ENCODE data around the gene A1BG.

The A1BG gene

GRCh38 chr19:58346961-58347929, 6.0 kb downstream of the A1BG start:
- Histone ChIP-seq H3K4ac (ENCODE audit: low read length) (no peak overlapping the region), H3K27me3 (ENCODE audit: control insufficient read depth in 3 of 3, insufficient read depth in 3 of 3, low read depth in 1 of 3, low read length in 3 of 3) (peaks cover 4 to 12% (median 10%) of the 10 kb centered on the region in 3 experiments), H2AFZ (ENCODE audit: low read length) (peak overlapping the region; percentile 100), H2BK12ac (ENCODE audit: low read length) (peak overlapping the region; percentile 58), H4K8ac (ENCODE audit: low read depth, low read length) (peak overlapping the region; percentile 65), H2BK15ac (ENCODE audit: low read length) (peak overlapping the region; percentile 37), H3K4me2 (ENCODE audit: insufficient read depth, low read length, poor library complexity, severe bottlenecking) (peak overlapping the region; percentile 100), H2BK120ac (ENCODE audit: low read depth, low read length) (no peak overlapping the region), H3K14ac (ENCODE audit: low read length) (peak overlapping the region; percentile 89), H2AK5ac (ENCODE audit: low read depth, low read length) (peak overlapping the region; percentile 81), H2BK5ac (ENCODE audit: low read length) (peak overlapping the region; percentile 66), H3K4me1 (ENCODE audit: control insufficient read depth in 2 of 2, insufficient read depth in 1 of 2, low read depth in 1 of 2, low read length in 2 of 2) (peaks cover 0 to 3% of the 10 kb centered on the region in 2 donors), H3K18ac (ENCODE audit: low read length) (peak overlapping the region; percentile 94), H3K9ac (ENCODE audit: low read depth, low read length, poor library complexity) (peak overlapping the region; percentile 97), H3K9me3 (replicated peaks in 1 of 2; ENCODE audit: control insufficient read depth in 2 of 2, insufficient read depth in 1 of 2, low read depth in 1 of 2, low read length in 2 of 2) (no peaks in the 10 kb centered on the region), H4K91ac (ENCODE audit: low read depth, low read length, poor library complexity) (no peak overlapping the region), H3K27ac (replicated peaks; ENCODE audit: low read length) (no peak overlapping the region), H3K79me1 (ENCODE audit: low read depth, low read length) (peaks cover 3% of the 10 kb centered on the region), H3K23ac (ENCODE audit: low read depth, low read length, poor library complexity) (peak overlapping the region; percentile 96), H3K4me3 (ENCODE audit: low read length in 2 of 2) (peak overlapping the region; percentile 53 to 97), H3K36me3 (replicated peaks in 1 of 2; ENCODE audit: control insufficient read depth in 2 of 2, insufficient read depth in 2 of 2, low read length in 2 of 2) (no peaks in the 10 kb centered on the region)
- peak; percentile 73 for DNase-seq (ENCODE audit: low spot score)
- no CpG with 5 or more reads among the region's 82 CpGs for WGBS, 2 donors (ENCODE audit: extremely low coverage in 2 of 2, insufficient read length in 2 of 2, insufficient replicate concordance in 1 of 2)

- H3K9me3 ChIP-seq (replicated peaks in 1 of 2; ENCODE audit: control insufficient read depth in 2 of 2, insufficient read depth in 1 of 2, low read depth in 1 of 2, low read length in 2 of 2): peaks cover 0 to 2% of the 10 kb centered on the region in 2 donors
- no CpG with 5 or more reads among the region's 5 CpGs for WGBS, 2 donors (ENCODE audit: extremely low coverage in 2 of 2, insufficient read length in 2 of 2, insufficient replicate concordance in 1 of 2)
Observed at GRCh38 chr19:58345558-58345957, 7.7 kb downstream of the A1BG start.

DNA sequence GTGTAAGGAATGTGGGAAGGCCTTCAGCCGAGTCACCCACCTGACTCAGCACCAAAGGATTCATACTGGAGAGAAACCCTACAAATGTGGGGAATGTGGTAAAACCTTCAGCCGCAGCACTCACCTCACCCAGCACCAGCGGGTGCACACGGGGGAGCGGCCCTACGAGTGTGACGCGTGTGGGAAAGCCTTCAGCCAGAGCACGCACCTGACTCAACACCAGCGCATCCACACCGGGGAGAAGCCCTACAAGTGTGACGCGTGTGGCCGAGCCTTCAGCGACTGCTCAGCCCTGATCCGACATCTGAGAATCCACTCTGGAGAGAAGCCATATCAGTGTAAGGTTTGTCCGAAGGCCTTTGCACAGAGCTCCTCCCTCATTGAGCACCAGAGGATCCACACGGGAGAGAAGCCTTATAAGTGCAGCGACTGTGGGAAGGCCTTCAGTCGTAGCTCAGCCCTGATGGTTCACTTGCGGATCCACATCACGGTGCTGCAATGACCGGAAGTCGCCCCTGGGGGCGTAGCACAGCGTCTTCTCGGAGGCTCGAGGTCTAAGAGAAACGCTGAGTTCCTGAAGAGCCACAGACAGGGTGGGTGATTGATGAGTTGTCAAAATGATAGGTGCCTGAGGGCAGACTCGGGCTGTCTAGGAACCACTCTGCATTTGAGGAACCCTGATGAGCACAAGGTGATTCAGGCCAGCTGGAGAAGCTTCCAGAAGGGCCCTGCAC, 14.3 kb downstream of the A1BG start:
- Histone ChIP-seq H3K4me1 (ENCODE audit: control insufficient read depth in 2 of 2, insufficient read depth in 1 of 2, low read depth in 1 of 2, low read length in 2 of 2) (no peaks in the 10 kb centered on the region), H2BK15ac (ENCODE audit: low read length) (no peak overlapping the region), H2BK12ac (ENCODE audit: low read length) (no peak overlapping the region), H4K8ac (ENCODE audit: low read depth, low read length) (no peak overlapping the region), H3K27me3 (ENCODE audit: control insufficient read depth in 3 of 3, insufficient read depth in 3 of 3, low read depth in 1 of 3, low read length in 3 of 3) (no peaks in the 10 kb centered on the region), H3K9ac (ENCODE audit: low read depth, low read length, poor library complexity) (no peak overlapping the region), H3K4me2 (ENCODE audit: insufficient read depth, low read length, poor library complexity, severe bottlenecking) (no peak overlapping the region), H3K4ac (ENCODE audit: low read length) (no peak overlapping the region), H3K18ac (ENCODE audit: low read length) (no peak overlapping the region), H3K14ac (ENCODE audit: low read length) (no peak overlapping the region), H2AFZ (ENCODE audit: low read length) (no peak overlapping the region), H3K36me3 (replicated peaks in 1 of 2; ENCODE audit: control insufficient read depth in 2 of 2, insufficient read depth in 2 of 2, low read length in 2 of 2) (peaks cover 22 to 66% of the 10 kb centered on the region in 2 donors), H2AK5ac (ENCODE audit: low read depth, low read length) (no peak overlapping the region), H3K4me3 (ENCODE audit: low read length in 2 of 2) (no peak overlapping the region), H3K79me1 (ENCODE audit: low read depth, low read length) (no peaks in the 10 kb centered on the region), H2BK120ac (ENCODE audit: low read depth, low read length) (no peak overlapping the region), H4K91ac (ENCODE audit: low read depth, low read length, poor library complexity) (no peak overlapping the region), H3K23ac (ENCODE audit: low read depth, low read length, poor library complexity) (no peak overlapping the region), H2BK5ac (ENCODE audit: low read length) (no peak overlapping the region), H3K9me3 (replicated peaks in 1 of 2; ENCODE audit: control insufficient read depth in 2 of 2, insufficient read depth in 1 of 2, low read depth in 1 of 2, low read length in 2 of 2) (peaks cover 3 to 7% of the 10 kb centered on the region in 2 donors), H3K27ac (replicated peaks; ENCODE audit: low read length) (no peak overlapping the region)
- WGBS, 2 donors (ENCODE audit: extremely low coverage in 2 of 2, insufficient read length in 2 of 2, insufficient replicate concordance in 1 of 2): no CpG with 5 or more reads among the region's 30 CpGs
- no peak for DNase-seq (ENCODE audit: low spot score)

More at GRCh38 chr19:58345558-58345957, 7.7 kb downstream of the A1BG start:
- Histone ChIP-seq H2BK15ac (ENCODE audit: low read length) (no peak overlapping the region), H4K91ac (ENCODE audit: low read depth, low read length, poor library complexity) (no peak overlapping the region), H2BK12ac (ENCODE audit: low read length) (no peak overlapping the region), H3K79me1 (ENCODE audit: low read depth, low read length) (no peaks in the 10 kb centered on the region), H2AK5ac (ENCODE audit: low read depth, low read length) (no peak overlapping the region), H3K4me3 (ENCODE audit: low read length in 2 of 2) (no peak overlapping the region), H3K4ac (ENCODE audit: low read length) (no peak overlapping the region), H3K27me3 (ENCODE audit: control insufficient read depth in 3 of 3, insufficient read depth in 3 of 3, low read depth in 1 of 3, low read length in 3 of 3) (peaks cover 4 to 12% (median 10%) of the 10 kb centered on the region in 3 experiments), H3K23ac (ENCODE audit: low read depth, low read length, poor library complexity) (no peak overlapping the region), H4K8ac (ENCODE audit: low read depth, low read length) (no peak overlapping the region), H3K18ac (ENCODE audit: low read length) (no peak overlapping the region), H3K4me1 (ENCODE audit: control insufficient read depth in 2 of 2, insufficient read depth in 1 of 2, low read depth in 1 of 2, low read length in 2 of 2) (peaks cover 0 to 3% of the 10 kb centered on the region in 2 donors), H3K36me3 (replicated peaks in 1 of 2; ENCODE audit: control insufficient read depth in 2 of 2, insufficient read depth in 2 of 2, low read length in 2 of 2) (peaks cover 0 to 12% of the 10 kb centered on the region in 2 donors), H2AFZ (ENCODE audit: low read length) (no peak overlapping the region), H2BK120ac (ENCODE audit: low read depth, low read length) (no peak overlapping the region), H3K9ac (ENCODE audit: low read depth, low read length, poor library complexity) (no peak overlapping the region), H3K14ac (ENCODE audit: low read length) (no peak overlapping the region), H2BK5ac (ENCODE audit: low read length) (no peak overlapping the region), H3K4me2 (ENCODE audit: insufficient read depth, low read length, poor library complexity, severe bottlenecking) (no peak overlapping the region), H3K27ac (replicated peaks; ENCODE audit: low read length) (no peak overlapping the region)
- DNase-seq (ENCODE audit: low spot score): no peak

DNA sequence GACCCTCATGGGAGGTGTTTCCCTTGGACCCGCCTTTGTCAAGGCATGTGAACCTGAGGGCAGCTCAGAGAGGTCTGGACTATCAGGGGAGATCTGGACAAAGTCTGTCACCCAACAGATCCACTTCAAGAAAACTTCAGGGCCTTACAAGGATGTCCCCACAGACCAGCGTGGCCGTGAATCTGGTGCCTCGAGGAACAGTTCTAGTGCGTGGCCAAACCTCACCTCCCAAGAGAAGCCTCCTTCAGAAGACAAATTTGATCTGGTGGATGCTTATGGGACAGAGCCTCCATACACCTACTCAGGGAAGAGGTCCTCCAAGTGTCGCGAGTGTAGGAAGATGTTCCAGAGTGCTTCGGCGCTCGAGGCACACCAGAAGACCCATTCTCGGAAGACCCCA, 15.0 kb downstream of the A1BG start:
- H3K18ac ChIP-seq (ENCODE audit: low read length): no peak overlapping the region
- no peaks in the 10 kb centered on the region for H3K79me1 ChIP-seq (ENCODE audit: low read depth, low read length)
- peaks cover 3 to 7% of the 10 kb centered on the region in 2 donors for H3K9me3 ChIP-seq (replicated peaks in 1 of 2; ENCODE audit: control insufficient read depth in 2 of 2, insufficient read depth in 1 of 2, low read depth in 1 of 2, low read length in 2 of 2)
- no peak for DNase-seq (ENCODE audit: low spot score)
- H3K4me3 ChIP-seq (ENCODE audit: low read length in 2 of 2): no peak overlapping the region
- H3K4me1 ChIP-seq (ENCODE audit: control insufficient read depth in 2 of 2, insufficient read depth in 1 of 2, low read depth in 1 of 2, low read length in 2 of 2): no peaks in the 10 kb centered on the region
- WGBS, 2 donors (ENCODE audit: extremely low coverage in 2 of 2, insufficient read length in 2 of 2, insufficient replicate concordance in 1 of 2): no CpG with 5 or more reads among the region's 11 CpGs
- no peak overlapping the region for H3K27ac ChIP-seq (replicated peaks; ENCODE audit: low read length)
- H3K9ac ChIP-seq (ENCODE audit: low read depth, low read length, poor library complexity): no peak overlapping the region
- H2AK5ac ChIP-seq (ENCODE audit: low read depth, low read length): no peak overlapping the region
- H3K23ac ChIP-seq (ENCODE audit: low read depth, low read length, poor library complexity): no peak overlapping the region
- no peak overlapping the region for H2BK120ac ChIP-seq (ENCODE audit: low read depth, low read length)
- no peak overlapping the region for H2AFZ ChIP-seq (ENCODE audit: low read length)
- H2BK15ac ChIP-seq (ENCODE audit: low read length): no peak overlapping the region
- peaks cover 22 to 66% of the 10 kb centered on the region in 2 donors for H3K36me3 ChIP-seq (replicated peaks in 1 of 2; ENCODE audit: control insufficient read depth in 2 of 2, insufficient read depth in 2 of 2, low read length in 2 of 2)
- H3K27me3 ChIP-seq (ENCODE audit: control insufficient read depth in 3 of 3, insufficient read depth in 3 of 3, low read depth in 1 of 3, low read length in 3 of 3): no peaks in the 10 kb centered on the region
- no peak overlapping the region for H3K4ac ChIP-seq (ENCODE audit: low read length)
- no peak overlapping the region for H4K8ac ChIP-seq (ENCODE audit: low read depth, low read length)
- no peak overlapping the region for H4K91ac ChIP-seq (ENCODE audit: low read depth, low read length, poor library complexity)
- H3K14ac ChIP-seq (ENCODE audit: low read length): no peak overlapping the region
- H2BK12ac ChIP-seq (ENCODE audit: low read length): no peak overlapping the region
- H3K4me2 ChIP-seq (ENCODE audit: insufficient read depth, low read length, poor library complexity, severe bottlenecking): no peak overlapping the region
- no peak overlapping the region for H2BK5ac ChIP-seq (ENCODE audit: low read length)
